ENCODE measurements around the gene SPTB.

DNA sequence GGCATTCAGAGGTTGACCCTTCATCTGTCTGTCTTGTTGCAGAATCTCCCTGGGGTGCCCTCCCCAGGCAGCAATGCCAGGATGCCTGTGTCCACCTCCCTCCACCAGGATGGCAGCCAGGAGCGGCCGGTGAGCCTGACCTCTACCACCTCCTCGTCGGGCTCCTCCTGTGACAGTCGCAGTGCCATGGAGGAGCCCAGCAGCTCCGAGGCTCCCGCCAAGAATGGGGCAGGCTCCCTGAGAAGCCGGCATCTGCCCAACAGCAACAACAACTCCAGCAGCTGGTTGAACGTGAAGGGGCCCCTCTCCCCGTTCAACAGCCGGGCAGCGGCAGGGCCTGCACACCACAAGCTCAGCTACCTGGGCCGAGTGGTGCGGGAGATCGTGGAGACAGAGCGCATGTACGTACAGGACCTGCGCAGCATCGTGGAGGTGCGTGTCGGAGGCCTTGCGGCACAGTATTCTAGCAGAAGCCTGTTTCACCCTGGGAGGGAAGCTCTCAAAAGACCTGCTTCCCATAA, 152.1 kb downstream of the SPTB start:
- no peak for TF ChIP-seq CTCF (conservative IDR thresholded peaks at IDR 0.05; ENCODE audit: low read depth, low read length)
- TF ChIP-seq EZH2 (IDR thresholded peaks at IDR 0.05; ENCODE audit: borderline replicate concordance, low read depth, low read length, poor library complexity, severe bottlenecking) = no peak
